Activated effector memory CD4-positive, alpha-beta T cell treated with Interleukin-2 at 50 U/mL for 16 hours (primary cell): Measurements from ENCODE around the gene TMEM154.
"Not testable (repeated sequence)": the region's sequence is repeated elsewhere in the genome, so short reads cannot be mapped to it uniquely, and the experiment has no call there.

Source experiments
- DNase-seq: peaks from one replicate; pipeline ENCODE4 v3.0.0-alpha.2; 2020

TMEM154 gene

GRCh38 chr4:152665691-152666395 is 14.0 kb downstream of the TMEM154 start:
- DNase-seq = no peak

GRCh38 chr4:152664067-152664378 is 15.8 kb downstream of the TMEM154 start:
- not testable (repeated sequence) for DNase-seq

- DNase-seq = no peak
Measured at GRCh38 chr4:152663203-152664066, 16.4 kb downstream of the TMEM154 start.

- no peak for DNase-seq
Measured at GRCh38 chr4:152661649-152662048, 18.1 kb downstream of the TMEM154 start.

- no peak for DNase-seq
Measured at GRCh38 chr4:152660526-152660925, 19.3 kb downstream of the TMEM154 start.

- no peak for DNase-seq
Measured at GRCh38 chr4:152659806-152660205, 20.0 kb downstream of the TMEM154 start.

- DNase-seq = no peak
Measured at GRCh38 chr4:152657657-152658056, 22.1 kb downstream of the TMEM154 start.

GRCh38 chr4:152655272-152656129 is 24.3 kb downstream of the TMEM154 start:
- DNase-seq = no peak

- no peak for DNase-seq
Measured at GRCh38 chr4:152652102-152652501, 27.7 kb downstream of the TMEM154 start.

GRCh38 chr4:152651473-152652060 is 28.2 kb downstream of the TMEM154 start:
- no peak for DNase-seq

GRCh38 chr4:152646221-152646620 is 33.6 kb downstream of the TMEM154 start:
- DNase-seq = no peak

- DNase-seq = no peak
Measured at GRCh38 chr4:152644130-152644529, 35.7 kb downstream of the TMEM154 start.

- DNase-seq = peak; percentile 6
Measured at GRCh38 chr4:152643153-152644035, 36.4 kb downstream of the TMEM154 start.

- no peak for DNase-seq
Measured at GRCh38 chr4:152640058-152640921, 39.5 kb downstream of the TMEM154 start.

GRCh38 chr4:152635851-152636250 is 43.9 kb downstream of the TMEM154 start:
- no peak for DNase-seq

- no peak for DNase-seq
Measured at GRCh38 chr4:152634110-152634760, 45.6 kb downstream of the TMEM154 start.

GRCh38 chr4:152633118-152633517 is 46.7 kb downstream of the TMEM154 start:
- DNase-seq = no peak

- DNase-seq = no peak
Measured at GRCh38 chr4:152630324-152630723, 49.5 kb downstream of the TMEM154 start.

- no peak for DNase-seq
Measured at GRCh38 chr4:152629908-152630307, 49.9 kb downstream of the TMEM154 start.

GRCh38 chr4:152628128-152628527 is 51.7 kb downstream of the TMEM154 start:
- DNase-seq = no peak
